Endodermal cell (in vitro differentiated cells): Measurements from ENCODE around the gene BPIFB6. TPM values are rescaled to one million over a fixed set of nuclear protein-coding genes. Genes with fewer than 3 reads are reported as not detected.

Experiments
- DNase-seq: peaks from one replicate; pipeline ENCODE4 v3.0.0-alpha.2; 2017
- H3K27ac ChIP-seq: 2 replicates; pipeline ENCODE4 v1.5.1; 2013; ENCODE audit warnings: mild to moderate bottlenecking, low read depth, low read length, moderate library complexity
- H3K27me3 ChIP-seq: 2 replicates; pipeline ENCODE4 v1.6.1; 2013; ENCODE audit warnings: mild to moderate bottlenecking, low read length, moderate library complexity; ENCODE audit not compliant: insufficient read depth, control insufficient read depth, poor library complexity, severe bottlenecking
- H3K36me3 ChIP-seq: 2 replicates; pipeline ENCODE4 v1.7.0; 2013; ENCODE audit warnings: mild to moderate bottlenecking, low read length, moderate library complexity; ENCODE audit not compliant: control insufficient read depth, insufficient read depth
- H3K4me1 ChIP-seq: one replicate; pipeline ENCODE4 v1.7.0; 2013; ENCODE audit warnings: low read length; ENCODE audit not compliant: control insufficient read depth, insufficient read depth
- H3K4me3 ChIP-seq: 2 replicates; pipeline ENCODE4 v1.5.1; 2013; ENCODE audit warnings: mild to moderate bottlenecking, low read length, moderate library complexity
- H3K9ac ChIP-seq: 2 replicates; pipeline ENCODE4 v1.6.1; 2013; ENCODE audit warnings: mild to moderate bottlenecking, low read length, moderate library complexity; ENCODE audit not compliant: poor library complexity, severe bottlenecking; ENCODE audit errors: extremely low read depth
- H3K9me3 ChIP-seq: 2 replicates; pipeline ENCODE4 v1.6.1; 2013; ENCODE audit warnings: mild to moderate bottlenecking, low read length, moderate library complexity; ENCODE audit not compliant: control insufficient read depth
- H3K27ac Mint-ChIP-seq: 2 replicates; pipeline ENCODE4 v1.8.0; 2020; ENCODE audit warnings: mixed read lengths
- H3K27me3 Mint-ChIP-seq: 2 replicates; pipeline ENCODE4 v1.8.0; 2021; ENCODE audit warnings: mild to moderate bottlenecking, mixed read lengths; ENCODE audit not compliant: insufficient read depth
- H3K36me3 Mint-ChIP-seq: 2 replicates; pipeline ENCODE4 v1.8.0; 2020; ENCODE audit warnings: low read depth, mixed read lengths
- H3K4me1 Mint-ChIP-seq: 2 replicates; pipeline ENCODE4 v1.8.0; 2020; ENCODE audit warnings: mixed read lengths
- H3K4me3 Mint-ChIP-seq: 2 replicates; pipeline ENCODE4 v1.8.0; 2020; ENCODE audit warnings: mild to moderate bottlenecking, moderate library complexity, mixed read lengths
- H3K9me3 Mint-ChIP-seq: 2 replicates; pipeline ENCODE4 v1.8.0; 2020; ENCODE audit warnings: mild to moderate bottlenecking, mixed read lengths
- WGBS, 2 experiments: methylation state at CpG; one replicate each; pipeline versions ENCODE4 v1.1.5 to v1.1.7; 2013; ENCODE audit warnings: missing lambda C conversion rate in 2 of 2, mixed read lengths in 1 of 2; ENCODE audit not compliant: insufficient coverage in 1 of 2, insufficient read length in 1 of 2; 5-methylcytosine and 5-hydroxymethylcytosine counted together
- total RNA-seq, 2 donors: library from RNA; stranded (reverse); fragmentation: NEBNext Ultra II Directional in 1 of 2; extraction: Animal tissue kit (Norgen Biotek cat#: 25700) in 1 of 2; gene quantifications; 2 replicates in 1 of 2; 3 replicates in 1 of 2; pipeline ENCODE4 v1.2.1, GENCODE V29; 2021
- TF ChIP-seq, protein P1 (sequence below): fragments of 200-600 bp; sonication (generic); conservative IDR thresholded peaks from 2 replicates; pipeline ENCODE4 v1.5.0; 2021; ENCODE audit warnings: antibody characterized with exemption, mild to moderate bottlenecking

BPIFB6 gene
- total RNA-seq, 2 donors from 2014 or later = not detected

DNA sequence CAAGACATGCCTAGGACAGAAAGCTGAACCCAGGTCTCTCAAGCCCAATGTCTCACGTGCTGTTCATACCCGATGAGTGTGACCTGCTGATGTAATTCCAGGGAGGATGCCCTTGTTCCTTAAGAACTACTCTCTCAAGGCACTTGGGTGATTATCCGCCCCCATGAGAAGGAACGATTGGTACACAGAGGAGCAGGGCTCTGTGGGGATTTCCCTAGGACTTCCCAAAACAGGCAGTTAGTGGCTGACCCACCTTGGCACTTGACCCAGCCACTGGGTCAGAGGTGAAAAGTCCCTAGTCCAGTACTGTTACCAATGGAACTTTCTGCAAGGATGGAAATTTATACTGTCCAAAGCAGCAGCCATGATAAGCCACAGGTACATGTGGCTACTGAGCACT lies 9.2 kb upstream of the BPIFB6 start:
- H3K36me3 Mint-ChIP-seq = no peaks in the 10 kb centered on the region
- WGBS, 2 experiments = 87 to 93% methylated on average over 4 of the region's 4 CpGs
- H3K9ac ChIP-seq = no peak overlapping the region
- H3K27ac ChIP-seq = no peak overlapping the region
- no peak for DNase-seq
- no peak overlapping the region for H3K4me3 Mint-ChIP-seq
- H3K27me3 Mint-ChIP-seq = peaks cover 6% of the 10 kb centered on the region
- no peaks in the 10 kb centered on the region for H3K9me3 Mint-ChIP-seq
- H3K4me3 ChIP-seq = no peak overlapping the region
- H3K27ac Mint-ChIP-seq = no peak overlapping the region
- TF ChIP-seq, protein P1, sequence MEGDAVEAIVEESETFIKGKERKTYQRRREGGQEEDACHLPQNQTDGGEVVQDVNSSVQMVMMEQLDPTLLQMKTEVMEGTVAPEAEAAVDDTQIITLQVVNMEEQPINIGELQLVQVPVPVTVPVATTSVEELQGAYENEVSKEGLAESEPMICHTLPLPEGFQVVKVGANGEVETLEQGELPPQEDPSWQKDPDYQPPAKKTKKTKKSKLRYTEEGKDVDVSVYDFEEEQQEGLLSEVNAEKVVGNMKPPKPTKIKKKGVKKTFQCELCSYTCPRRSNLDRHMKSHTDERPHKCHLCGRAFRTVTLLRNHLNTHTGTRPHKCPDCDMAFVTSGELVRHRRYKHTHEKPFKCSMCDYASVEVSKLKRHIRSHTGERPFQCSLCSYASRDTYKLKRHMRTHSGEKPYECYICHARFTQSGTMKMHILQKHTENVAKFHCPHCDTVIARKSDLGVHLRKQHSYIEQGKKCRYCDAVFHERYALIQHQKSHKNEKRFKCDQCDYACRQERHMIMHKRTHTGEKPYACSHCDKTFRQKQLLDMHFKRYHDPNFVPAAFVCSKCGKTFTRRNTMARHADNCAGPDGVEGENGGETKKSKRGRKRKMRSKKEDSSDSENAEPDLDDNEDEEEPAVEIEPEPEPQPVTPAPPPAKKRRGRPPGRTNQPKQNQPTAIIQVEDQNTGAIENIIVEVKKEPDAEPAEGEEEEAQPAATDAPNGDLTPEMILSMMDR = no peak
- H3K27me3 ChIP-seq = no peaks in the 10 kb centered on the region
- no peaks in the 10 kb centered on the region for H3K9me3 ChIP-seq
- H3K4me1 ChIP-seq = no peaks in the 10 kb centered on the region
- peaks cover 2% of the 10 kb centered on the region for H3K4me1 Mint-ChIP-seq
- no peaks in the 10 kb centered on the region for H3K36me3 ChIP-seq

DNA sequence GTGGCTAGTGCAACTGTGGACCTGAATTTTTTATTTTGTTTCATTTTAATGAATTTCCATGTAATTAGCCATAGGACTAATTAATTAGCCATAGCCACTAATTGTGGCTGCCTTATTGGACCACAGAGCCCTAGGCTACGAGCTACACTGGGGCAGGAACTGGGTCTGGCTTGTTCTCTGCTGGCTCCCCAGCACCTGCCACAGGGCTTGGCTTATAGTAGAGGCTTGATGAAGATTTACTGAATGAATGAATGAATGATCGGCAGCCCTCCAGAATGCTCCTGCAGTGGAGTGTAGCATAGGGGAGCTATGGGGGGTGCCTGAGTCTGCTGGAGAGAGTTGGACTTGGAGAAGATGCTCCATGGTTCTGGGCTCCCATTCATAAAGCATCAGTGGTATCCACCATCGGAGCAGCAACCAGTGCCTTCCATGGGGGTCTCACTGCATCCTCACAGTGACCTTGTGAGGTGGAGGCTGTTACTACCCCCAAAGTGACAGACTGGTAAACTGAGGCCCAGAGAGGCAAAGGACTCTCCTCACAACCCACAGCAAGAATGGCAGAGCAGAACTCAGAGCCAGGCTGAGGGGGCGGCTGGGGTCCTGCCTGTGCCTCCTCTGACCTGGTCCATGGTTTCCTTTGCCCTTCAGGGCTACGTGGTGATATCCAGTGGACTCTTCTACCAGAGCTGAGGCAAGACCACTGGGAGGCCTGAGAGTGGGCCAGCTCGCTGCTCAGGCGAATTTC lies 8.6 kb upstream of the BPIFB6 start:
- TF ChIP-seq, protein P1 = no peak
- Histone ChIP-seq H3K4me3 (no peak overlapping the region), H3K9ac (no peak overlapping the region), H3K27ac (no peak overlapping the region), H3K27me3 (no peaks in the 10 kb centered on the region), H3K36me3 (no peaks in the 10 kb centered on the region), H3K9me3 (no peaks in the 10 kb centered on the region), H3K4me1 (no peaks in the 10 kb centered on the region)
- Mint-ChIP-seq H3K36me3 (no peaks in the 10 kb centered on the region), H3K4me3 (no peak overlapping the region), H3K9me3 (no peaks in the 10 kb centered on the region), H3K27ac (no peak overlapping the region), H3K27me3 (no peaks in the 10 kb centered on the region), H3K4me1 (peaks cover 2% of the 10 kb centered on the region)
- DNase-seq = no peak
- WGBS, 2 experiments = 93 to 96% methylated on average over 7 of the region's 7 CpGs

DNA sequence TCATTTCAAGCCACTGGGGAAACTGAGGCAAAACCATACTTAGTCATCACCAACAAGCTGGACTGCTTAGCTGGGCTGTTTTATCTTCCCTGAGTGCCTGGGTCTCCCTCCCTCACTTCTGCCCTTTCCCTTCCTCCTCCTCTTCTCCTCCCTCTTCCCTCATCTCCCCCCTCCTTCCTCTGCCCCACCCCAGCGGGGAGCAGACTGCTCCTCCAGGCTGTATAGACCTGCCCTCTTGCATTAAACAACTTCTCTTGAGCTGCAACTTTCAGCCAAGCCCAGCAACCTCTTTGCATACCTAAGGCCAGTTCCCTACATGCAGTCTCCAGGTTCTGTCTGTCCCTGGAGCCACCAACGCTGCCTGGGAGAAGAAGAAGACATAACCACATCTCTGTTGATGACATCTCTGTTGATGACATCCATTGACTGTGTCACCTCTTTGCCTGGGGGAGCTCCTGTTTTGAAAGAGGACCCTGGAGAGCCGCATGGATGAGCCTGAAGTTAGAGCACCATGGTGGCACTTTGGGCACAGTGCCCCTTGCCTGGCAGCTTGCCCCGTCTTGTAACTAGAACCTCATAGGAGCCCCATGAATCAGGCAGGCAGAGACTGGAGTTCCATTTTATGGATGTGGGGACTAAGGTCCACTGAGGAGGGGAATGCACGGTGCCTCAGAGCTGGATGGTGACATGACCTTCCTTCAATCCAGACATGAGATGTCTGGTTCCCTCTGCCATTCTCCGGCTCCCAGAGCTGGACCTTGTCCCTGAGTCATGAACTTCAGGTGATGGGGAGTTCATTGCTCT lies 7.8 kb upstream of the BPIFB6 start:
- 57 to 72% methylated on average over 3 to 6 of the region's 6 CpGs for WGBS, 2 experiments
- no peak for DNase-seq
- Mint-ChIP-seq H3K27me3 (no peaks in the 10 kb centered on the region), H3K4me1 (peaks cover 2% of the 10 kb centered on the region), H3K9me3 (no peaks in the 10 kb centered on the region), H3K4me3 (no peak overlapping the region), H3K27ac (no peak overlapping the region), H3K36me3 (no peaks in the 10 kb centered on the region)
- Histone ChIP-seq H3K9ac (no peak overlapping the region), H3K27me3 (no peaks in the 10 kb centered on the region), H3K27ac (no peak overlapping the region), H3K4me3 (no peak overlapping the region), H3K9me3 (no peaks in the 10 kb centered on the region), H3K4me1 (no peaks in the 10 kb centered on the region), H3K36me3 (no peaks in the 10 kb centered on the region)
- TF ChIP-seq, protein P1 = no peak
